Inferior parietal cortex (tissue), 1 donor: Measurements from ENCODE around the gene TMEM52.

Experiments
- DNase-seq: peaks from one replicate; pipeline ENCODE4 v3.0.0-alpha.2; 2016; ENCODE audit errors: extremely low spot score

The TMEM52 gene

DNA sequence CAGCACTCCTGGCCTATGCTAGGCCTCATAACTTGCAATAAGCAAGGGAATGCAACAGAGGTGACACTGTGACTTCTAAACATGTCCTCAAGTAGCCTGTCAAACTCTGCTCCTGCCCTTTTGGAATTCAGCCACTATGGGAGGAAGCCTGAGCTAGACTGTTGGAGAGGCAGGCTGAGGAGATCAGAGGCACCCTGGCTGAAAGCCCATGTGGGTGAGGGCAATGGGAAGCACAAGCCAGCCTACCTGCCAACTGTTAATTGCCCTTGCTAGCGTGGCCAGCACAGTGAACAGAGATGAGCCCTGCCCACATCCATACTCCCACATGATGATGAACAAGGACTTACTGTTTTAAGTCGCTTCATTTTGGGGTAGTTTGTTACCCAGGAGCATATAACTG, 45.9 kb downstream of the TMEM52 start:
- no peak for DNase-seq

DNA sequence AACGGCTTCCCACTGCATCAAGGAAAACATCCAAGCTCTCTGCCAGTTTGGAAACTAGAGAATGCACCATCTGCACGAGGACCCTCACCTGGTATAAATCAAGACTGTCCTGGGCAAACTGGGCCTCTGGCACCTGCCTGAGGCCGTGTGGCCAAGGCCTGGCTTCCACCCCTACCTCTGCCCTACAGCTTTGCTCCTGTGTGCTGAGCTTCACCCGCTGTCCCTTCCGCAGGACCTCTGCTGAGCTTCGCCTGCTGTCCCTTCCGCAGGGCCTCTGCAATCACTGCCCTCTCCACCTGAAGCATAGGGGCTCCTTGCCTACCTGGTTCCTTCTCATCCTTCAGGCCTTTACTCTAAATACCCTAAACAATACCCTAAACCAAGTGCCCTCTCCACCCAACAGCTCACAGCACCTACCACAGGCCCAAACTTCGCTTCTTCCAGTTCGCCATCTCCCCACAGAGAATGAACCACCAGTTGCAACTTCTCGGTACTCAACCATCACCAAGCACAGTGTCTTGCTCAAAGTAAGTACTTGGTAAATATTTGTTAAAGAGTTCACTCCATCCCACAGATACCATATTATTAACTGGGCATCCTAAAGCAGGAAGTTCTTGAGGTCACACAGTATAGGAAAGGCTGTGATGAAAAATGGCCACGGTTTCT, 46.6 kb downstream of the TMEM52 start:
- DNase-seq: no peak

DNA sequence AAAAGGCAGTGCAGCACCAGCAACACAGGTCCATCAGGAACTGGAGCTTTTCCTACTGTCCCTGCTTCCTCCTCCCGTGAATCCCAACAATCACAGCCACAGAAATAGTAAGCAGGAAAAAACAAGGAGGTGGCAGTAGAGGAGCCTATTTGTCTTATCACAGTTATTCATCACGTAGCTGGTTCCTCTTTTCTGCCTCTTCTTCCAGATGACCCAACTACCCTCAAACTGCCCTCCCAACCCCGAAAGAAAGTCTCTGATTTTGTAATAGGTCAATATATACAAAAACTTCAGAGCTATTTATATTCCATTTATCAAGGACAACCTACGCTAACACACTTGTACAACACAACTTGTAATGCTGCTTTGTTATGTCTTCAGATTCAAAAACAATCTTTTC, 49.6 kb downstream of the TMEM52 start:
- no peak for DNase-seq
